ENCODE data around the gene PNPLA7.

Gene PNPLA7

GRCh38 chr9:137486545-137487453, 63.4 kb downstream of the PNPLA7 start:
- FAIRE-seq (no peak), DNase-seq (ENCODE audit: insufficient read length) (no peak)
- TF ChIP-seq POLR2A (IDR thresholded peaks at IDR 0.05; ENCODE audit: low read depth, low read length) (no peak), TAF1 (IDR thresholded peaks at IDR 0.05; ENCODE audit: borderline replicate concordance, low read depth, low read length) (no peak), POLR2AphosphoS5 (IDR thresholded peaks at IDR 0.05; ENCODE audit: low read depth, low read length) (no peak)

- DNase-seq (ENCODE audit: insufficient read length), result no peak
- no peak for FAIRE-seq
- TF ChIP-seq TAF1 (IDR thresholded peaks at IDR 0.05; ENCODE audit: borderline replicate concordance, low read depth, low read length), result no peak
- no peak for TF ChIP-seq POLR2AphosphoS5 (IDR thresholded peaks at IDR 0.05; ENCODE audit: low read depth, low read length)
- TF ChIP-seq POLR2A (IDR thresholded peaks at IDR 0.05; ENCODE audit: low read depth, low read length), result no peak
These were observed 64.1 kb downstream of the PNPLA7 start for GRCh38 chr9:137486141-137486490.

GRCh38 chr9:137485343-137486140, 64.7 kb downstream of the PNPLA7 start:
- no peak for TF ChIP-seq POLR2A (IDR thresholded peaks at IDR 0.05; ENCODE audit: low read depth, low read length)
- no peak for TF ChIP-seq TAF1 (IDR thresholded peaks at IDR 0.05; ENCODE audit: borderline replicate concordance, low read depth, low read length)
- no peak for TF ChIP-seq POLR2AphosphoS5 (IDR thresholded peaks at IDR 0.05; ENCODE audit: low read depth, low read length)
- FAIRE-seq (no peak), DNase-seq (ENCODE audit: insufficient read length) (no peak)

GRCh38 chr9:137484551-137485315, 65.5 kb downstream of the PNPLA7 start:
- DNase-seq (ENCODE audit: insufficient read length) (no peak), FAIRE-seq (no peak)
- TF ChIP-seq POLR2A (IDR thresholded peaks at IDR 0.05; ENCODE audit: low read depth, low read length), result no peak
- TF ChIP-seq POLR2AphosphoS5 (IDR thresholded peaks at IDR 0.05; ENCODE audit: low read depth, low read length), result no peak
- TF ChIP-seq TAF1 (IDR thresholded peaks at IDR 0.05; ENCODE audit: borderline replicate concordance, low read depth, low read length), result no peak

DNA sequence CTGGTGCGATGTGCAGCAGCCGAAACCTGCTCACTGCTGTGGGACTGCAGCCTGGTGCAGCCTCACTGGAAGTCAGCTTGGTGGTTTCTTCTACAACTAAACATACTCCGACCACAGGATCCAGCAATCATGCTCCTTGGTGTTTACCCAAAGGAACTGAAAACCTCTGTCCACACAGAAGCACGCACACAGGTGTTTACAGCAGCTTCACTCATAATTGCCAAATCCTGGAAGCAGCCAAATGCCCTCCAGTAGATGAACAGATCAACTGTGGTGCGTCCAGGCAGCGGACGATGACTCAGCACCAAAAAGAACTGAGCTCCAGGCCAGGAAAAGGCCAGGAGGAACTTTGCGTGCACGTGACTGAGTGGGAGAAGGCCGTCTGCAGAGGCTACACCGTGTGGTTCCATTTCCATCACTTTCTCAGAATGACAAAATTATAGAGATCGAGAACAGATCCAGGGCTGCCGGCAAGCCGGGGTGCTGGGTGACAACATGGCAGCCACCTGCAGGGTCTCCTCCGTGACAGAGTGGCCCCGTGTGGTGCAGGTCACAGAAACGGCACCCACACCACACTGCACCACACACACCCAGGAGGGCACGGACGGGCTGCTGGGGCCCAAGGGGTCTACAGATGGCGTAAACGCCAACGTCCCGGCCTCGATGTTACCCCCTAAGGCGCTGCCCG, 68.0 kb downstream of the PNPLA7 start:
- no peak for TF ChIP-seq TAF1 (IDR thresholded peaks at IDR 0.05; ENCODE audit: borderline replicate concordance, low read depth, low read length)
- no peak for TF ChIP-seq POLR2A (IDR thresholded peaks at IDR 0.05; ENCODE audit: low read depth, low read length)
- no peak for TF ChIP-seq POLR2AphosphoS5 (IDR thresholded peaks at IDR 0.05; ENCODE audit: low read depth, low read length)
- FAIRE-seq, result no peak
- DNase-seq (ENCODE audit: insufficient read length), result no peak

DNA sequence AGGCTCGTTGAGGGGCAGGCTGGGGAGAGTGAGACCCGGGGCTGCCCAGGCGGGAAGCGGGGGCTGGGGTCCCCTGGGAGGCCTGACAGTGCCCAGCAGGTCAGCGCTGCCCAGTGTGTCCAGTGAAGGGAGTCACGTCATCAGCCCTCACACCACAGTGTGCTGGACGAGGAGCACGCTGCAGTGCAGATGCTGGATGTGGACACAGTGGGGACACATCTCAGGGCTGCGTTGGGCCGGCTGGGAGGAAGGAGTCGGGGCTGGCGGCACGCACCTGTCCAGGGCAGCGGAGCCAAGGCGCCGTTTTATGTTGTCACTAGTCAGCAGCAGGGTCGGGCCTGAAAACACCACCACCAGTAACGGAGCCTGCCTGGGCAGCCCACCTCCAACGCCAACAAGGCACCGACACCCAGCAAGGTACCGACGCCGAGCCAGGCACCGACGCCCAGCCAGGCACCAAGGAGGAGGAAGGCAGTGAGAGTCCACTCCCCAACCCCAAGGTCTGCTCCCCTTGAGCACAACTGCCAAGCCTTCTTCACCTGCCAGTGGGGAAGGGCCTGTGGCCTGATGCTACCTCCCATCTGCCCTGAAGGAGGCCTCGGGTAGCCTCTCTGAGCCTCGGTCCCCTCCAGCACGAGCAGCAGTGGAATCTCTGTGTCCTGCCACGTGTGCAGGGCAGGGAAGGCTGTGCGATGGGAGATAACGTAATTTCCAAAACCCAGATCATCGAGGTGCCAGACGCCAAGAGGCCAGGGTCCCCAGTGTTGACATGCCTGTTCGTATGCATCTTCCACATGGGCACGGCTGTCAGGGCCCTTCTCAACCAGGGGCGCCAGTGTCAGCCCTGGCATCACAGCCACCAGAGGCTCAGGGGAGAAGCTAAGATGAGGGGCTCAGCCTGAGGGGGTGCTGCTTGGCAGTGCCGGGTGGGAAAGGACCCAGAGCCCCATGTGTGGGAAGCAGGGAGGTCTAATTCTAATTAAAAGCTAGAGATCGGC, 69.2 kb downstream of the PNPLA7 start:
- TF ChIP-seq POLR2A (IDR thresholded peaks at IDR 0.05; ENCODE audit: low read depth, low read length) (no peak), TAF1 (IDR thresholded peaks at IDR 0.05; ENCODE audit: borderline replicate concordance, low read depth, low read length) (no peak), POLR2AphosphoS5 (IDR thresholded peaks at IDR 0.05; ENCODE audit: low read depth, low read length) (no peak)
- DNase-seq (ENCODE audit: insufficient read length) (no peak), FAIRE-seq (no peak)

- FAIRE-seq (no peak), DNase-seq (ENCODE audit: insufficient read length) (no peak)
- no peak for TF ChIP-seq TAF1 (IDR thresholded peaks at IDR 0.05; ENCODE audit: borderline replicate concordance, low read depth, low read length)
- no peak for TF ChIP-seq POLR2A (IDR thresholded peaks at IDR 0.05; ENCODE audit: low read depth, low read length)
- TF ChIP-seq POLR2AphosphoS5 (IDR thresholded peaks at IDR 0.05; ENCODE audit: low read depth, low read length), result no peak
These were observed 70.1 kb downstream of the PNPLA7 start for GRCh38 chr9:137479892-137480685.

GRCh38 chr9:137478962-137479861, 71.0 kb downstream of the PNPLA7 start:
- FAIRE-seq (no peak), DNase-seq (ENCODE audit: insufficient read length) (no peak)
- TF ChIP-seq POLR2AphosphoS5 (IDR thresholded peaks at IDR 0.05; ENCODE audit: low read depth, low read length) (no peak), POLR2A (IDR thresholded peaks at IDR 0.05; ENCODE audit: low read depth, low read length) (no peak), TAF1 (IDR thresholded peaks at IDR 0.05; ENCODE audit: borderline replicate concordance, low read depth, low read length) (no peak)

Measured in GM12892 (cell line).